HEK293T (cell line): Measurements from ENCODE around the gene LRIG3.

Experiments used
- ARNT ChIP-seq: fragments of 450-650 bp; IDR thresholded peaks from 2 replicates; pipeline ENCODE4 v1.6.1; 2017; ENCODE audit warnings: mild to moderate bottlenecking
- BHLHE40 ChIP-seq: fragments of 450-650 bp; IDR thresholded peaks from 2 replicates; pipeline ENCODE4 v1.6.1; 2016; ENCODE audit warnings: mild to moderate bottlenecking, moderate library complexity, borderline replicate concordance
- FOXA1 ChIP-seq: fragments of 450-650 bp; IDR thresholded peaks from 2 replicates; pipeline ENCODE4 v1.6.1; 2016; ENCODE audit warnings: mild to moderate bottlenecking
- FOXK2 ChIP-seq: fragments of 450-650 bp; IDR thresholded peaks from 2 replicates; pipeline ENCODE4 v1.6.1; 2016; ENCODE audit warnings: mild to moderate bottlenecking
- FOXM1 ChIP-seq: fragments of 450-650 bp; IDR thresholded peaks from 2 replicates; pipeline ENCODE4 v1.6.1; 2017; ENCODE audit warnings: mild to moderate bottlenecking, borderline replicate concordance
- L3MBTL2 ChIP-seq: fragments of 450-650 bp; conservative IDR thresholded peaks from 2 replicates; pipeline ENCODE4 v1.6.1; 2016; ENCODE audit warnings: mild to moderate bottlenecking
- LEF1 ChIP-seq: fragments of 450-650 bp; IDR thresholded peaks from 2 replicates; pipeline ENCODE4 v1.6.1; 2017; ENCODE audit warnings: mild to moderate bottlenecking, borderline replicate concordance
- NFRKB ChIP-seq: fragments of 450-650 bp; IDR thresholded peaks from 2 replicates; pipeline ENCODE4 v1.6.1; 2016; ENCODE audit warnings: mild to moderate bottlenecking, moderate library complexity
- PKNOX1 ChIP-seq: fragments of 450-650 bp; IDR thresholded peaks from 2 replicates; pipeline ENCODE4 v1.6.1; 2016
- SP1 ChIP-seq: fragments of 450-650 bp; IDR thresholded peaks from 2 replicates; pipeline ENCODE4 v1.6.1; 2017
- SUZ12 ChIP-seq: fragments of 450-650 bp; IDR thresholded peaks from 2 replicates; pipeline ENCODE4 v1.6.1; 2016; ENCODE audit warnings: mild to moderate bottlenecking
- TARDBP ChIP-seq: fragments of 450-650 bp; IDR thresholded peaks from 2 replicates; pipeline ENCODE4 v1.6.1; 2016
- ZNF384 ChIP-seq: fragments of 450-650 bp; IDR thresholded peaks from 2 replicates; pipeline ENCODE4 v1.6.1; 2016

GRCh38 chr12:58887068-58887467 lies 33.2 kb downstream of the LRIG3 start:
- no peak for TF ChIP-seq L3MBTL2
- TF ChIP-seq FOXA1, result no peak
- no peak for TF ChIP-seq FOXM1
- no peak for TF ChIP-seq FOXK2
- TF ChIP-seq TARDBP, result no peak
- no peak for TF ChIP-seq SUZ12
- TF ChIP-seq PKNOX1, result no peak
- TF ChIP-seq ARNT, result no peak
- no peak for TF ChIP-seq SP1
- TF ChIP-seq ZNF384, result no peak
- no peak for TF ChIP-seq LEF1
- no peak for TF ChIP-seq BHLHE40
- no peak for TF ChIP-seq NFRKB
